GDM1 (cell line): ENCODE data around the gene RAB33A.
"Not testable (repeated sequence)": the region's sequence is repeated elsewhere in the genome, so short reads cannot be mapped to it uniquely, and the experiment has no call there.

Experiments
- DNase-seq: peaks from one replicate; lab custom pipeline; 2025; lab: John Stamatoyannopoulos, UW

The RAB33A gene

DNA sequence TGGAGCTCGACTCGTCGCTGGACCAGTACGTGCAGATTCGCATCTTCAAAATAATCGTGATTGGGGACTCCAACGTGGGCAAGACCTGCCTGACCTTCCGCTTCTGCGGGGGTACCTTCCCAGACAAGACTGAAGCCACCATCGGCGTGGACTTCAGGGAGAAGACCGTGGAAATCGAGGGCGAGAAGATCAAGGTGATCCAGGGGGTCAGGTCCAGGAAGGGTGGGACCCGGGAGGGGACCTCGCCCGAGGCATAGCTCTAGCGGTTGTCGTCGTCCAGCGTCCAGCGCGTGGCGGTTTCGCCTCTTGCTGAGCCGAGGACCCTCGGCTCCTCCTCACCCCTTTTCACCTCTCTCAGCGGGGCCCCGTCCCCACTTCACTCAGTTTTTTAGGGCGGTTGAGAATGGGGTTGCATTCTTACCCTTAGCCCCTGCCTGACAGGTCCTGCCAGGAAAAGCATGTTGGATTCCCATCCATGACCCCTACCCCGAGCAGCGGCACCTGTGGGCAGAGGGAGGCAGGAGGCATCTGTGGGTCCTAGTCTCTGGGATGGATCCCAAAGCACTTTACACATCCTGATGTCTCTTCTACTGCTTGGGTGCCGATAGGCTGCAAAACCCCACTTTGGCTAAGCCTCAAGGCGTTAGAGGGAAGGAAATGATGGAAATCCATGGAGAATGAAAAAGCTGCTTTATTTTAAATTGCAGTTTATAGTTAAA lies 524 bp downstream of the RAB33A start:
- no peak for DNase-seq

DNA sequence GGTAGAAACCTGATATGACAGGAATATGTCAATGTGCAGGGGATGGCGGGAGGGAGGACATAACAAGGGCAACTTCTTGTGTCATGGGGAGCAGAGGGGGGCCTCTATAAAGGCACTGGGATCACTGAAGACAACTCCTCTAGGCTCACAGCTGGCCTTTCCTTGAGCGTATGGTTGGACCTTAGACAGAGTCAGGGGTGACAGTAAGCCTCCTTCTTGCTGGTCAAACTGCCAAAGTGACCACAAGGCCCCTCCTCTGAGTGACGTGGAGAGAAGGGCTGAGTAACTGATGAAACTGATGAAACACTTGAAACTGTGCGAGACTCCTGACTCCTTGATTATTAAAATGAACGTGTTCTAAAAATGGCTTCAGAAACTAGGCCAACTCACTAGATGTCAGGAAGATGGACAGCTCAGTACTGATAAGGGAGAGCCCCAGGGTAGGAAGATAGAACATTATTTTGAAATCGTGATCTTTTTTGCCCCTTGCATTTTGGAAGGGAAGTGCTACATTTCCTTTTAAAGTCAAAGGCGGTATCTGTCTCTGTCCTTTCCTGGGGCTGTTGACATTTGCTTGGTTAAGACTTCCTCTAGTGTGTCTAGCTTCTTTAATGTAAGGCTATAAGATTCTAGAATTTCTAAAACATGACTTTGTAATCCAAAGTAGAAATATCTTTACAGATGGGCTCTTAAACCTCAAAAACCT lies 1.6 kb downstream of the RAB33A start:
- DNase-seq = peak; percentile 60

DNA sequence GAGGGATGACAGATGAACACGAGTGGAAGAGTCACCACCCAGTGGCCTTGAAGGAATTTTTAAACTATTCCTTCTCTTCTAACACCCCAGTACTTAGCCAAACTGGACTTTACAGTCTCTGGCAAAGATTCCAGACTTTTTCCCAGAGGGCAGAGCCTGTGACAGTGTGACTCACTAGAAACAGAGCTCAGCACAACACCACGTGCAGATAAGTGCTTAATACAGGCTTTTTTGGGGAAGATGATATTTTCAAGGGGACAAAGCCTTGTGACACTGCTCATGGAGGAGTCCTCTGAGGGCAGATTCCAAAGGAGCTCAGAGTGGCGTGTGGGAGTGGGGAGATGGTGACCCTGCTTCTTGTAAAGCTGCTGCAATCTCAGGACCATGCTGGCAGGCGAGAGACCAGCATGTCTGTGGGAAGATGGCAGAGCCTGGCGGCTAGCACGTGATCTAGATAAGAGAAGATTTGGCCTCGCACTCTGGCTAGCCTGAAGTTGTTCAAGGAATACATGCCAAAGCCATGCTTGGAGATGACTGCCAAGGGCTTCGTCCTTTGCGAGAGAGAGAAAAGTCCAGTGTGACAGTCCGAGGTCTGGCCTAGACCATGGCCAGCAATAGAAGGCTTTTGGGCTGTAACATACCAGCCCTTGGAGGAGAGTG lies 2.4 kb downstream of the RAB33A start:
- no peak for DNase-seq

DNA sequence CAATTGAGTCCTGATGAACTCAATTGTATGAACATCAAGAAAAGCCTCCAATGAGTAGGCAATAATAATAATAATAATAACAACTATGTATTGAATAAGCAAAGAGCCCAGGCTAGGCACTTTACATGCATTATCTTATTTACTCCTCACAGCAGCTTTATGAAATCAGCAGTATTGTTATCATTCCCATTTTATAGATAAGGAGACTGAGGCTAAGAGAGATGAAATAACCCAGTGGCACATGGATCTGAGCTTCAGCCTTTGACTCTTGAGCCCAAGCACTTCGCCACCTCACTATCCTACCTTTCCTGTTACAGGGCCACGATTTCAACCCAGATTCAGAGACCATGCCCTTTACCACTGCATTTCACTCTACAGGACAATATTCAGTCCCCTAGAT lies 3.2 kb downstream of the RAB33A start:
- no peak for DNase-seq

DNA sequence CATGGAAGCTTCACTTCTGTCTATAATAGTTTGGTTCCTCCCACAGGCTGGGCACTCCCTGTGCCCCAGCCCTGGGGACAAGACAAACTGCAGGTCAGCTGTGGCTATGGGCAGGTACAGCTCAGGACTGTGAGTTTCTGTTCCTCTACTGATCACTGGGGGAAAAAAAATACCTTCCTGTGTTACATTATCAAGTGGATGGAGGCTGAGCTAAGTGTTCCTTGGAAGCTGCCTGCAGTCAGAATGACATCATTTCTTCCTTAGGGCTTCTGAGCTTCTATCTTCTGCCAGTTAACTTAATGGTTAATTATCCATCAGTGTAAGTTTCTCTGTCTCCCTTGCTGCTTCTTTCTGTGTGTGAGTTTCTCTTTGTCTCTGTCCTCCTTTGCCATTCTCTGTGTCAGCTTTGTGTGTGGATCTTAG lies 4.6 kb downstream of the RAB33A start:
- no peak for DNase-seq

DNA sequence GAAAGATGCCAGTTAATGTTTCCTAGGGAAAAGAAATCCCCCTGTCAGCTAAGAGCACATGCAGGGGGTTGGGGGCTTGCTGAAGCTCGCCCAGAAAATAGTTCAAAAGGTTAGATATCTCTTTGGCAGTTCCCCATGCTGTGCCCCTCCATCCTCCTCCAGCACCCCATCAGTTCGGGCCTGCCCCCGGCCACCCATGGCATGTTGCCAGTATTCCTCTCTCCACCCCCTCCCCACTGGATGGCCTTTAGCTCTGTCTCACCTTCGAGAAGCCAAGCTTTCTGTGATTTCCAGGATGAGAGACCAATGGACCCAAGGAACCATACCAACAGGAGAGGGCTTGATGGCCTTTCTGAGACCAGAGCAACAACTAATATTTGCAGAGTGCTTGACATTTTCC lies 5.2 kb downstream of the RAB33A start:
- DNase-seq = no peak

DNA sequence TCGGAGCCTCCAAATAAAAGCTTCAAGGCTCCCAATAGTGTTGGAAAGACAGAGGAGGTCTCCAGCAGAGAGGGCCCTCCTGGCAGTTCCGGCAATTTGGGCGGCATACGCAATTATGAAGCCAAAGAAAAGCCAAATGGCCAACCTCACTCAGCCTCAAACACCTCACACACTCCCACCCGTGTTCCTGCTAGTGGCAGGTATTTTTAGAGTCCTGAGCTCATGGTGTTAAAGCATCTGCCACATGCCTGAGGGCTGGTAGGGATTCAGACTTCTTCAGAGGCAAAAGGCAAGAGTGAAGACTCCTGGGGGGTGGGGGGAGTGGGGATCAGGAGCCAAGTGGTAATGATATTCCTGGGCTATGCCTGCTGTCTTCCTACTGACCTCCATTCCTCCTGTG lies 7.4 kb downstream of the RAB33A start:
- no peak for DNase-seq

DNA sequence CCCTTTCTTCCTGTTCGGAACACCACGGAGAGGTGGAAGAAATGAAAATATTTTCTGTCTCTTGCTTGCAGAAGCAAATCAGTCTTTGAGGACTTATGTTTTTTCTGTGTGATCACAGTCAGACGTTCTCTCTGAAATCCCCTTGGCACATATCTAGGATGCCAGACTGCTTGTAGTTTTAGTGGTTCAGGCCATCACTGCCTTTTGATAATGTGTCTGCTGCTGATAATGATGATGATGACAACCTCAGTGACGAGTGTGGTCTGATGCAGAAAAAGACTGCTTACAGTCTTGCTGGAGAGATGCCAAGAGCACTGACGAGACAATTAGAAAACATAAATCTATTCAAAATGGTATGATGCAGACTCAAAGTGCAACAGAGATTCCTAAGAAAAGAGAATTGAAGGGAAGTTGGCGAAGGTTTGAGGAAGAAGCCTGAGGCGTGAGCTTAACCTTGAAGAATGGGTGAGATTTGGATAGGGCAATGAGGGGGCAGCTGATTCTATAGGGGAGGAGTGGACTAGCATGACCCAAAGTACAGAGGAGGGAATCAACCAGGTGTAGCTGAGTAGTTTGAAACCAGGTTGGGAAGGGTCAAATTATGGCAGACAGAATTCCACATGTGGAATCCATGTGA lies 7.9 kb downstream of the RAB33A start:
- DNase-seq = peak; percentile 77

DNA sequence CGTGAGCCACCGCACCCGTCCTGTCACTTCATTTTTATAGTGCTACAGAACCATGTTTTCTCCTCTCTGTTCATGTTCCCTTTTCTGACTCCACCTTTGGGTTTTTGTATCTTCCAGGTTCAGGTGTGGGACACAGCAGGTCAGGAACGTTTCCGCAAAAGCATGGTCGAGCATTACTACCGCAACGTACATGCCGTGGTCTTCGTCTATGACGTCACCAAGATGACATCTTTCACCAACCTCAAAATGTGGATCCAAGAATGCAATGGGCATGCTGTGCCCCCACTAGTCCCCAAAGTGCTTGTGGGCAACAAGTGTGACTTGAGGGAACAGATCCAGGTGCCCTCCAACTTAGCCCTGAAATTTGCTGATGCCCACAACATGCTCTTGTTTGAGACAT lies 12.4 kb downstream of the RAB33A start:
- no peak for DNase-seq

DNA sequence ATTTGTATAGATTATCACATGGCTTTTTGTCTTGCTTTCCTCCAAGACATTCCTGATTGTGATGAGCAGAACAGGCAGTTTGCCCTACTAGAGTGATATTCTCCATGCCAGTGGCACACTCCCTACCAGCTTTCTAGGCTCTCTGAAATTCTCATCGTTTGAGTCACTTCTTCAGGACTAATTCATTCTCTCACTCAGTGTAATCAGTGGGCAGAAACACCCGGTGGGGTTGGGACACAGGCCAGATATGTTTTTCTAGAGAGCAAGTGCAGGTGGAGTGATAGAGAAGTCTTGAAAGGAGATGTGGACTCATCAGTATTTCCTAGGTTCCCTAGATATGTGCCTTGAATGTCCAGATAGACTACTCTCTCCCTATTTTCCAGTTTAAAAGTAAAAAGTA lies 13.1 kb downstream of the RAB33A start:
- DNase-seq = no peak

DNA sequence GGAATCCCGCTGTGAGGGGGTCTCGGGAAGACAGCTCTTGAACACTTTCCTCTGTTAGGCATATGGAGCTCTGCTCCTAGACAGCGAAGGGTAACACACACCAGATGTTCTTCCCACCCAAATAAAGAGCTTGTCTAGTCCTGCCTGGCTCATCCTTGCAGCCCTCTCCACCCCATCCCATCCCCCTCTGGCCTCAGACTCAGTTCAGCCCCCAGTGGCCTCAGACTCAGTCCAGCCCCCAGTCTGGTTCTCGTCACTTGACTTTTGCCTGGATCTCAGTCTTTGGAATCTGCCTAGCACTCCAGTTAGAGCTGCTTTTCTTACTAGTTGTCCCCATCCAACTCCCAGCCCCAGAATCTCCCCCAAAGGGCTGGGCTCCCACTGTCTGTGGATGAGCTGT lies 14.9 kb downstream of the RAB33A start:
- DNase-seq = no peak

DNA sequence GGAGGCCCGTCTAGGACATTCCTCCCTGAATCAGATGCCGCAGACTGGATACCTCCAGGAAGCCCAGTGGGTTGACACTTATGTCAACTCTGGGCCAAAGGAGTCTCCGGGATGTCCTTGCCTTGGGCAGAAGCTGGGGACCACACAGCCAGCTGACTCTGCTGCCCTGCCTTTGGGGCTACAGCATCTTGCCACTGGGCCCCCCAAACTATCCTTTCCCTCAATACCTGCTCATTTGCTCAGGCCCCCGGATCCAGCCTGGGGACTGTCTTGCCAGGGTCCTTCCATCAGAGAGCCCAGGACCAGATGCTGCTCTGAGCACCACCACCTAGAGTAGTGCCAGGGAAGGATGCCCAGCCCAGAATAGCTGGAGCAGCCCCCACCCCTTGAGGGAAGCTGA lies 19.0 kb downstream of the RAB33A start:
- no peak for DNase-seq

DNA sequence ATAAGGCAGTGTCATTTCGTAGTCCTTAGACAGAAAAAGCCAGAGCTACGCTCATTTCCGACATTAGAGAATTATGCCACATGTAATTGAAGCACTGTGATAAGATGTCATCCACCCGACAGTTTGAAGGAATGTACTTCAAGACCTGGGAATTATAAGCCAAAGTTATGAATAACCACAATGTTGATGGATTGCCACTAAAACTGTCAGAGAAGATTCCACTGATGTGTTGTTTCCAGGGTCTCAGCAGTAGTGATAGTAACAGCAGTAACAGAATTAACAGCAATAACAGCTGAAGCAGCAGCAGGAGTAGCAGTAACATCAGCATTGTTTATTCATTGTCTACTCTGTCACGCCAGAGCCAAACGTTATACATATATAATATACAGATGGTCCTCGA lies 24.7 kb downstream of the RAB33A start:
- no peak for DNase-seq

DNA sequence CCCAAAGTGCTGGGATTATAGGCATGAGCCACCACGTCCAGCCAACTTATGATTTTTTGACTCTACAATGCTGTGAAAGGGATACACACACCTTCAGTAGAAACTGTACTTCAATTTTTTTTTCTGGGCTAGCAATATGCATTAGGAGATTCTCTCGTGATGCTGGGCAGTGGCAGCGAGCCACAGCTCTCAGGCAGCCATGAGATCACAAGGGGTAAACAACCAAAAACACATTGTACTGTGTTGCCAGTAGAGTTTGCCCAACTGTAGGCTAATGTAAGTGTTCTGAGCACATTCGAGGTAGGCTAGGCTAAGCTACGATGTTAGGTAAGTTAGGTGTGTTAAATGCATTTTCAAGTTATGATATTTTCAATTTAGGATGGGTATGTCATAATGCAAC lies 25.7 kb downstream of the RAB33A start:
- DNase-seq = no peak

DNA sequence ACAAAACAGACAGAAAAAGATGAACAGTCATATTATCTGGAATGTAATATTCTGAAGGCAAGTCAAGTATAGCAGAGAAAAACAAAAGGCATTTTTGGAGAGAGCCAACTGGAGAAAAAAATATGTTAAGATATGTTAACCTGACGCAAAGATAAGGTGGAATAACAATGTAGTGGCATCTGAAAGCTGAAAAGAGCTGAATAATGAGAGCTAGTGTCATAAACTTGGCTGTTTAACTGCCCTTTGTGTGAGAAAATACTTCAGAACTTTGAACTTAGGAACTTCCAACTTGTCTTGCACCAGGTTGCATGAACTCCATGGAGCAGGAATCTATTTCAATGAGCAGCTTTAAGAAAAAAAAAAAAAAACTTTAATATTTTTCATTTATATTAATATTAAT lies 32.9 kb downstream of the RAB33A start:
- no peak for DNase-seq

DNA sequence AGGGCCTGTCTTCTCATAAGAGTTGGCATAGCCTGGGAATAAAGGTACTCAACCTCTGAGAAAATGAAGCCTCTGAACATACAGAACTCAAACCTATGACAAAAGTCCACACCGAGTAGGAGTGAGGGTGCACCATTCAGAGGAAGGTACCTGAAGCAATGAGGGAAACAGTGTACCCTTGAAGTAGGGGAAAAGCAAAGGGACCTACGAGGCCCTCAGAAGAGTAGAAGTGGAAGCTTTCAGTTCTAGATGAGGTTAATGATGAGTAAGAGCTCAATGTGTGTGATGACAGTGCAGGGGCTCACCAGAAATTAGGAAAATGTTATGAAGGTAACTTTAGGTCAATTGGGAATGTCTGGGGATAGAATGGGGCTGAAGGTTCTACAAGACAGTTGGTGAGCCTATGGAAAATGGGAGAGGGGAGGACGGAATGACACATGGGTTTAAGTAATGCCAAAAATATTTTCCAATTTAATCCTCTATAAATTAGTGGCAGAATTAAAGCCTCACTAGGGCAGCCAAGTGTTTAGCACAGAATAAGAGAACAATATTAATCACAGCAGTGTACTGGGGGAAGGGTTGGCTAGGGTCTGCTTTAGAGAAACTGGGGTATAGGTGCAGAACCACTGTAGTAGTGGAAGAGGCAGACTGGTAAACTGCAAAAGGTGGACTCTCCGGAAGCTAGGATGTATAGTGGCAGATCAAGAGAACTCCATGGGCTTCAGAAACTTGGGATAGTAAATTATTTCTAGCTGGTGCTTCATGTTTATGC lies 39.8 kb downstream of the RAB33A start:
- no peak for DNase-seq

DNA sequence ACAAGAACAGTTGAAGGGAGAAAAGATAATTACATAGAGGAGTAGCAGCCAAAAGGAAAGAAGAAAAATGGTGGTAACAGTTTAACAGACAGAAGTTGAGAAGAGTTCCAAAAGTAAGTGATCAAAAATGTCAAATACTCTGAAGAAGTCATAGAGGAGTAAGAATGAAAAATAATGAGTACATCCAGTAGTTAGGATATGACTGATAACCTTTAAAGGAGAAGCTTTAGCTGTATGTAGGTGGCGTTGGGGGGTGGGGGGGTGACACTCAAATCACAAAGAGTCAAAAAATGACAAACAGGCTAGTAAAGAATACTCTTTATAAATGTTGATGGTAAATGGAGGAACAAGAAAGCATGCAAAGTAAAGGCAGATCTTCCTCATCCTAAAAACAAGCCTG lies 40.6 kb downstream of the RAB33A start:
- DNase-seq = no peak

DNA sequence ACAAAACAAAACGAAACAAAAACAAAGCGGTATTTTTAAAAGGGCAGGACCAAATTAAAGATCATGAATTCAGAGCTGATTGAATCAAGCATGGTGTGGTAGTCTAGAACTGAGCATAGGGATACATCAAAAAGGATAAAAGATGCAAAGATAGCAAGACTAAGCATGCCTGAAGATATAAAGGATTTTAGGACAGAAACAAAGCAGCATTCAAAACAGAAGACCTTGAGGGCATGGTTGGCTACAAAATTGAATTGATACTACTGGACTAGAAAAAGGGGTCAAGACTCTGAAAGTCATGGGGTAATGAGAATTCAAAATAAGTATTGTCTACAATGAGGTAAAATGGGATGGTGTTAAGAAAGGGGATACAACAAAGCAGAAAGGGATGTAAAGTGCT lies 41.6 kb downstream of the RAB33A start:
- no peak for DNase-seq

DNA sequence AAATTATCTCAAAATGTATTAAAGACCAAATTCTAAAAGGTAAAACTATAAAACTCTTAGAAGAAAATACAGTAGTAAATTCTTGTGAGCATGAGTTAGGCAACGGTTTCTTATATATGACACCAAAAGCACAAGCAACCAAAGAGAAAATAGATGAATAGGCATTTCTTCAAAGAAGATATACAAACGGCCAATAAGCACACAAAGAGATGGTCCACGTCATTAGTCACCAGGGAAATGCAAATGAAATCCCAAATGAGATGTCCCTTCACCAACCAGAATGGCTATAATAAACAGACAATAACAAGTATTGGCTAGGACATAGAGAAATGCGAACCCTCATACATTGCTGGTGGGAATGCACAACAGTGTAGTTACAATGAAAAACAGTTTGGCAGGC lies 44.6 kb downstream of the RAB33A start:
- no peak for DNase-seq

DNA sequence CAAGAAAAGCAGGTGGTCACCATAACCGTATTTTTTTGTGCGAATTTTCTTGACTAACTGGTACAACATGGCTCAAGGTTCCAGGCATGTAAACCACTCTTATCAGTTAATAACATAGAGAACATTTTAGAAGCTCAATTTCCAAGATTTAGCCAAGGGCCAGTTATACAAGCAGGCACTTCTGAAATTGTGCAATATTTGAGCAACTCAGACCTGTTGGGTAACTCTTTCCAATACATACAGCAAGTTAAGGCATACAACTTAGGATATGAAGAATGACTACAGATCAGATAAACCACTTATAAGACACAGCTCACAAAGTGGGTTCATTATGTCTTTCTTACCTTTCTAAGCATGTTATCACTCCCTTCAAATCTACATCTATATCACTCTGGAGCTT lies 53.0 kb downstream of the RAB33A start:
- no peak for DNase-seq

DNA sequence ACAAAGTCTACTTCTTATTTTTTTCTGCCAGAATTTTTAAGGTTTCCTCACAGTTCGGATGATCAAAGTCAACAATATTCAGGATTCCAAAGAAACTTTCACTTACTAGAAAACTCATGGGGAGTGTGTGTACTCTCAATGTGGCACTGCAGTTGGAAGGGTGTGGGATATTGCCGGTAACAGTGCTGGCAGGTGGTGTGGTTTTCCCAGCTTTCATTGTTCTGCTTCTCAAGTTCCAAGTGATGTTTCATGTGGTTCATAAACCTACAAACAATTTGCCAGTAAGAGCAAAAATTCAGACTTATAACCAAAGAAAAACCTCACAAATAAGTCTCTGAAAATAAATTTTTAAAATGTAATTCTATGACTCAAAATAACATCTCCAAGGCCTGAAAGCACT lies 57.1 kb downstream of the RAB33A start:
- DNase-seq = no peak

DNA sequence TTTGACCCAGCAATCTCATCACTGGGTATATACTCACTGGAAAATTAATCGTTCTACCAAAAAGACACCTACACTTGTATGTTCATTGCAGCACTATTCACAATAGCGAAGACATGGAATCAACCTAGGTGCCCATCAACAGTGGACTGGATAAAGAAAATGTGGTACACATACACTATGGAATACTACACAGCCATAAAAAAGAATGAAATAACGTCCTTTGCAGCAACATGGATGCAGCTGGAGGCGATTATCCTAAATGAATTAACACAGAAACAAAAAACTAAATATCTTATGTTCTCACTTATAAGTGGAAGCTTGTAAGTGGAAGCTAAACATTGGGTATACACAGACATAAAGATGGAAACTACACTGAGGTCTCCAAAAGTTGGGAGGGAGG lies 59.4 kb downstream of the RAB33A start:
- DNase-seq = not testable (repeated sequence)
